Keratinocyte (primary cell): Measurements from ENCODE around the gene SEC16B. TPM values are rescaled to one million over a fixed set of nuclear protein-coding genes. Genes with fewer than 3 reads are reported as not detected.

Source experiments
- DNase-seq: peaks from one replicate; pipeline ENCODE4 v3.0.0-alpha.2; 2011; ENCODE audit warnings: low read depth, missing footprints, low spot score
- FAIRE-seq: peaks from 2 replicates; lab custom pipeline; 2011; peaks lifted over from hg19 to GRCh38; lab: Jason Lieb, UNC
- H2AFZ ChIP-seq: 2 replicates; pipeline ENCODE4 v1.6.0; 2012; ENCODE audit warnings: low read length, control low read depth, inconsistent platforms; ENCODE audit not compliant: control insufficient read depth
- H3K27ac ChIP-seq: 2 replicates; pipeline ENCODE4 v1.5.1; 2011; ENCODE audit warnings: low read length; ENCODE audit not compliant: control insufficient read depth, insufficient read depth
- H3K27me3 ChIP-seq: 3 replicates; pipeline ENCODE4 v1.6.0; 2011; ENCODE audit warnings: low read length; ENCODE audit not compliant: control insufficient read depth, insufficient read depth; ENCODE audit errors: extremely low read depth
- H3K36me3 ChIP-seq, 2 experiments: 2 replicates in 1 of 2; 3 replicates in 1 of 2; pipeline ENCODE4 v1.5.1; 2011; ENCODE audit warnings: low read length in 2 of 2, mild to moderate bottlenecking in 1 of 2; ENCODE audit not compliant: control insufficient read depth in 2 of 2, insufficient read depth in 2 of 2; ENCODE audit errors: extremely low read depth in 1 of 2
- H3K4me1 ChIP-seq: 3 replicates; pipeline ENCODE4 v1.5.1; 2011; ENCODE audit warnings: low read length; ENCODE audit not compliant: control insufficient read depth, insufficient read depth; ENCODE audit errors: extremely low read depth
- H3K4me2 ChIP-seq: 3 replicates; pipeline ENCODE4 v1.6.0; 2011; ENCODE audit warnings: low read depth, low read length; ENCODE audit not compliant: control insufficient read depth, insufficient read depth; ENCODE audit errors: extremely low read depth
- H3K4me3 ChIP-seq, 3 experiments: fragments of 200-600 bp in 1 of 3; sonication (generic) in 1 of 3; 2 replicates in 2 of 3; 3 replicates in 1 of 3; pipeline ENCODE4 v1.5.1; 2011 to 2016; ENCODE audit warnings: low read length in 3 of 3, mild to moderate bottlenecking in 3 of 3, control low read depth in 2 of 3, inconsistent platforms in 1 of 3, low read depth in 1 of 3, mixed read lengths in 1 of 3, mixed run types in 1 of 3, moderate library complexity in 1 of 3; ENCODE audit not compliant: control insufficient read depth in 2 of 3, insufficient read depth in 2 of 3; ENCODE audit errors: extremely low read depth in 1 of 3
- H3K79me2 ChIP-seq: 2 replicates; pipeline ENCODE4 v1.6.0; 2012; ENCODE audit warnings: low read length; ENCODE audit not compliant: control insufficient read depth, insufficient read depth
- H3K9ac ChIP-seq: 3 replicates; pipeline ENCODE4 v1.6.0; 2011; ENCODE audit warnings: low read length; ENCODE audit not compliant: control insufficient read depth, insufficient read depth; ENCODE audit errors: extremely low read depth
- H3K9me1 ChIP-seq: 3 replicates; pipeline ENCODE4 v1.6.0; 2011; ENCODE audit warnings: low read length; ENCODE audit not compliant: control insufficient read depth, insufficient read depth; ENCODE audit errors: extremely low read depth
- H3K9me3 ChIP-seq: 2 replicates; pipeline ENCODE4 v1.5.1; 2012; ENCODE audit warnings: low read depth, low read length; ENCODE audit not compliant: control insufficient read depth
- H4K20me1 ChIP-seq: 3 replicates; pipeline ENCODE4 v1.6.0; 2011; ENCODE audit warnings: low read length; ENCODE audit not compliant: control insufficient read depth, insufficient read depth; ENCODE audit errors: extremely low read depth
- CTCF ChIP-seq, 3 experiments: IDR thresholded peaks in 1 of 3; conservative IDR thresholded peaks in 1 of 3; optimal IDR thresholded peaks in 1 of 3; 2 replicates in 2 of 3; 3 replicates in 1 of 3; pipeline versions ENCODE3 to v1.5.1; 2011; ENCODE audit warnings: low read length in 3 of 3, mild to moderate bottlenecking in 3 of 3, moderate library complexity in 2 of 3, control low read depth in 1 of 3, inconsistent platforms in 1 of 3; ENCODE audit not compliant: insufficient read depth in 2 of 3; ENCODE audit errors: extremely low read depth in 1 of 3
- EZH2 ChIP-seq: IDR thresholded peaks from one replicate; pipeline ENCODE4 v1.6.1; 2012; ENCODE audit warnings: inconsistent platforms, mild to moderate bottlenecking, low read length, moderate library complexity
- dilution Hi-C: fragments of 300-500 bp; cut with MboI; formaldehyde crosslinking; loops from one replicate; pipeline ENCODE4 v1.7.0; 2020; ENCODE audit warnings: low sequenced_read_pairs; ENCODE audit not compliant: extremely low pct_ligation_motif_present
- polyA plus RNA-seq, 5 experiments: library from polyadenylated mRNA; depleted of rRNA in 3 of 5; stranded (reverse) in 3 of 5; stranded (forward) in 1 of 5; unstranded in 1 of 5; fragments of >200 nt; gene quantifications; 1 replicate in 1 of 5; 2 replicates in 3 of 5; 3 replicates in 1 of 5; pipeline versions ENCODE4 v1.2.1 to v1.2.3, GENCODE V29; 2011 to 2012; ENCODE audit warnings: missing spikeins in 2 of 5, low read depth in 1 of 5, low replicate concordance in 1 of 5

The SEC16B gene
- polyA plus RNA-seq, 1 donor (not counting 4 experiments of a cell fraction or from before 2014, with no cell fraction given): 1.2 TPM

- Histone ChIP-seq H3K9me1 (no peaks in the 10 kb centered on the region), H3K9ac (no peak overlapping the region), H2AFZ (no peak overlapping the region), H3K36me3 (no peaks in the 10 kb centered on the region), H3K4me3 (no peak overlapping the region), H3K27ac (no peak overlapping the region), H3K4me2 (no peak overlapping the region), H3K9me3 (no peaks in the 10 kb centered on the region), H4K20me1 (no peaks in the 10 kb centered on the region), H3K79me2 (no peaks in the 10 kb centered on the region), H3K4me1 (peaks cover 5% of the 10 kb centered on the region), H3K27me3 (no peaks in the 10 kb centered on the region)
- no peak for TF ChIP-seq EZH2
- TF ChIP-seq CTCF (optimal IDR thresholded peaks at IDR 0.05 in 1 of 3, IDR thresholded peaks at IDR 0.05 in 1 of 3, conservative IDR thresholded peaks at IDR 0.05 in 1 of 3; ENCODE audit: extremely low read depth in 1 of 3, insufficient read depth in 2 of 3, low read length in 3 of 3): no peak
- dilution Hi-C loops: no loop called here
- DNase-seq (no peak), FAIRE-seq (no peak)
Measured at GRCh38 chr1:177969109-177969508, 749 bp downstream of the SEC16B start.

- no peak for FAIRE-seq
Measured at GRCh38 chr1:177966199-177966598, 3.7 kb downstream of the SEC16B start.

More at GRCh38 chr1:177966199-177966598, 3.7 kb downstream of the SEC16B start:
- Histone ChIP-seq H3K4me3 (no peak overlapping the region), H3K4me1 (no peaks in the 10 kb centered on the region), H3K9ac (no peak overlapping the region), H3K36me3 (no peaks in the 10 kb centered on the region), H3K27ac (no peak overlapping the region), H3K27me3 (no peaks in the 10 kb centered on the region), H4K20me1 (no peaks in the 10 kb centered on the region), H3K4me2 (no peak overlapping the region), H3K9me1 (no peaks in the 10 kb centered on the region), H3K9me3 (no peaks in the 10 kb centered on the region), H3K79me2 (no peaks in the 10 kb centered on the region), H2AFZ (no peak overlapping the region)
- DNase-seq: no peak
- dilution Hi-C loops: no loop called here
- TF ChIP-seq EZH2 (no peak), CTCF (optimal IDR thresholded peaks at IDR 0.05 in 1 of 3, IDR thresholded peaks at IDR 0.05 in 1 of 3, conservative IDR thresholded peaks at IDR 0.05 in 1 of 3; ENCODE audit: extremely low read depth in 1 of 3, insufficient read depth in 2 of 3, low read length in 3 of 3) (no peak)
